ENCODE results near the gene ESRP2. TPM values are rescaled to one million over a fixed set of nuclear protein-coding genes. Genes with fewer than 3 reads are reported as not detected.

The ESRP2 gene
- total RNA-seq, 2 donors from 2014 or later: 55.0 to 56.0 TPM

GRCh38 chr16:68194251-68194650 is 41.7 kb downstream of the ESRP2 start:
- intact Hi-C loops (cut with DNase I): no loop called here
- 82 to 86% methylated on average over 3 of the region's 3 CpGs for WGBS, 2 donors
- ATAC-seq (no peak), DNase-seq (no peak)
- Histone ChIP-seq H3K9me3 (no peaks in the 10 kb centered on the region), H3K27me3 (no peaks in the 10 kb centered on the region), H3K4me1 (no peaks in the 10 kb centered on the region), H3K36me3 (replicated peaks in 1 of 2; ENCODE audit: insufficient read depth in 1 of 2, low read depth in 2 of 2) (peaks cover 6% of the 10 kb centered on the region in 2 donors), H3K27ac (no peak overlapping the region), H3K4me3 (no peak overlapping the region)
- TF ChIP-seq CTCF (IDR thresholded peaks at IDR 0.05): no peak
- TF ChIP-seq POLR2A (IDR thresholded peaks at IDR 0.05): no peak

GRCh38 chr16:68190736-68191510 is 45.0 kb downstream of the ESRP2 start:
- H3K36me3 ChIP-seq (replicated peaks in 1 of 2; ENCODE audit: insufficient read depth in 1 of 2, low read depth in 2 of 2): peaks cover 6% of the 10 kb centered on the region in 2 donors
- H3K4me3 ChIP-seq: no peak overlapping the region
- TF ChIP-seq CTCF (IDR thresholded peaks at IDR 0.05) (no peak), POLR2A (IDR thresholded peaks at IDR 0.05) (no peak)
- intact Hi-C loops (cut with DNase I): no loop called here
- DNase-seq: no peak
- WGBS, 2 donors: 83 to 88% methylated on average over 2 of the region's 2 CpGs
- H3K27me3 ChIP-seq: no peaks in the 10 kb centered on the region
- no peak overlapping the region for H3K27ac ChIP-seq
- H3K4me1 ChIP-seq: no peaks in the 10 kb centered on the region
- ATAC-seq: no peak
- no peaks in the 10 kb centered on the region for H3K9me3 ChIP-seq

- H3K27ac ChIP-seq: no peak overlapping the region
- H3K36me3 ChIP-seq (replicated peaks in 1 of 2; ENCODE audit: insufficient read depth in 1 of 2, low read depth in 2 of 2): peaks cover 6% of the 10 kb centered on the region in 2 donors
- no peaks in the 10 kb centered on the region for H3K27me3 ChIP-seq
- intact Hi-C loops (cut with DNase I): no loop called here
- no peak for DNase-seq
- H3K4me3 ChIP-seq: no peak overlapping the region
- 71 to 81% methylated on average over 1 of the region's 1 CpG for WGBS, 2 donors
- no peak for TF ChIP-seq CTCF (IDR thresholded peaks at IDR 0.05)
- no peak for TF ChIP-seq POLR2A (IDR thresholded peaks at IDR 0.05)
- H3K9me3 ChIP-seq: no peaks in the 10 kb centered on the region
- no peaks in the 10 kb centered on the region for H3K4me1 ChIP-seq
- no peak for ATAC-seq
Observed at GRCh38 chr16:68190081-68190480, 45.8 kb downstream of the ESRP2 start.

GRCh38 chr16:68188170-68188569 is 47.8 kb downstream of the ESRP2 start:
- no peak overlapping the region for H3K4me3 ChIP-seq
- ATAC-seq: no peak
- H3K9me3 ChIP-seq: no peaks in the 10 kb centered on the region
- 96 to 100% methylated on average over 2 to 8 of the region's 10 CpGs for WGBS, 2 donors
- TF ChIP-seq POLR2A (IDR thresholded peaks at IDR 0.05): no peak
- no peak for TF ChIP-seq CTCF (IDR thresholded peaks at IDR 0.05)
- H3K36me3 ChIP-seq (replicated peaks in 1 of 2; ENCODE audit: insufficient read depth in 1 of 2, low read depth in 2 of 2): peaks cover 6 to 11% of the 10 kb centered on the region in 2 donors
- intact Hi-C loops (cut with DNase I): no loop called here
- no peaks in the 10 kb centered on the region for H3K4me1 ChIP-seq
- no peaks in the 10 kb centered on the region for H3K27me3 ChIP-seq
- H3K27ac ChIP-seq: no peak overlapping the region
- no peak for DNase-seq

GRCh38 chr16:68187505-68187904 is 48.4 kb downstream of the ESRP2 start:
- no peak for DNase-seq
- peaks cover 6 to 11% of the 10 kb centered on the region in 2 donors for H3K36me3 ChIP-seq (replicated peaks in 1 of 2; ENCODE audit: insufficient read depth in 1 of 2, low read depth in 2 of 2)
- TF ChIP-seq CTCF (IDR thresholded peaks at IDR 0.05) (no peak), POLR2A (IDR thresholded peaks at IDR 0.05) (no peak)
- no peaks in the 10 kb centered on the region for H3K27me3 ChIP-seq
- WGBS, 2 donors: 100% methylated on average over 2 of the region's 2 CpGs; no CpG with 5 or more reads in 1 of the 2 donors
- no peaks in the 10 kb centered on the region for H3K4me1 ChIP-seq
- ATAC-seq: no peak
- H3K27ac ChIP-seq: no peak overlapping the region
- intact Hi-C loops (cut with DNase I): no loop called here
- H3K9me3 ChIP-seq: no peaks in the 10 kb centered on the region
- H3K4me3 ChIP-seq: no peak overlapping the region
